Mesothelial cell of epicardium (in vitro differentiated cells): ENCODE results near the gene MAMDC2. TPM values are rescaled to one million over a fixed set of nuclear protein-coding genes. Genes with fewer than 3 reads are reported as not detected.

ENCODE experiments used
- DNase-seq, 2 experiments: peaks; one replicate each; pipeline ENCODE4 v3.0.0; 2021; ENCODE audit warnings: low spot score in 2 of 2; ENCODE audit not compliant: unreplicated experiment in 2 of 2
- H3K27ac Mint-ChIP-seq: 2 replicates; pipeline ENCODE4 v1.8.0; 2021; ENCODE audit warnings: mixed read lengths
- H3K27me3 Mint-ChIP-seq: 2 replicates; pipeline ENCODE4 v1.8.0; 2021; ENCODE audit warnings: low read depth, mixed read lengths
- H3K36me3 Mint-ChIP-seq: 2 replicates; pipeline ENCODE4 v1.8.0; 2021; ENCODE audit warnings: mixed read lengths
- H3K4me1 Mint-ChIP-seq: 2 replicates; pipeline ENCODE4 v1.8.0; 2021; ENCODE audit warnings: mixed read lengths
- H3K4me3 Mint-ChIP-seq: 2 replicates; pipeline ENCODE4 v1.8.0; 2021; ENCODE audit warnings: mild to moderate bottlenecking, moderate library complexity, mixed read lengths
- H3K9me3 Mint-ChIP-seq: 2 replicates; pipeline ENCODE4 v1.8.0; 2021; ENCODE audit warnings: mixed read lengths
- total RNA-seq: library from RNA; stranded (reverse); gene quantifications from 3 replicates; pipeline ENCODE4 v1.2.1, GENCODE V29; 2021
- TF ChIP-seq, protein P1 (sequence below): fragments of 200-600 bp; sonication (generic); IDR thresholded peaks from one replicate; pipeline ENCODE4 v1.5.0; 2021; ENCODE audit warnings: antibody characterized with exemption; ENCODE audit not compliant: unreplicated experiment

The MAMDC2 gene
- total RNA-seq, 1 donor from 2014 or later = 0.49 TPM

DNA sequence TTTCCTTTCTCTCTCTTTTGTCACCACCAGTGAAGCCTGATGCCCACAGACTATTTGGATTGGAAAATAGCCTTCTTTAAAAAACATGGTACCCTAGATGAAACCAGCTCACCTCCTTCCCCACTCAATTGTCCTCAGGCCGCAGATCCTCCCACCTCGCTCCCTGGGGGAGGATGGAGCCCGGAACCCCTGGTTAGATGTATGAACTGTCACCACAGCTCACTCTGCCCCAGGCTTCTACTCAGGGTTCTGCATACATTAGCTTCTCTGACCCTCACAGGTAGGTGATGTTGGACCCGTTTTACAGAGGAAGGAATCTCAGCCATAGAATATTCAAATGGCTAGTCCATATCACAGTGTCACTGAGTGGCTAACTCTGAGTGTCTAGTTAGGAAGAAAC is 1.8 kb downstream of the MAMDC2 start:
- H3K27me3 Mint-ChIP-seq = peaks cover 44% of the 10 kb centered on the region
- no peak overlapping the region for H3K27ac Mint-ChIP-seq
- H3K36me3 Mint-ChIP-seq = no peaks in the 10 kb centered on the region
- no peaks in the 10 kb centered on the region for H3K9me3 Mint-ChIP-seq
- TF ChIP-seq, protein P1, sequence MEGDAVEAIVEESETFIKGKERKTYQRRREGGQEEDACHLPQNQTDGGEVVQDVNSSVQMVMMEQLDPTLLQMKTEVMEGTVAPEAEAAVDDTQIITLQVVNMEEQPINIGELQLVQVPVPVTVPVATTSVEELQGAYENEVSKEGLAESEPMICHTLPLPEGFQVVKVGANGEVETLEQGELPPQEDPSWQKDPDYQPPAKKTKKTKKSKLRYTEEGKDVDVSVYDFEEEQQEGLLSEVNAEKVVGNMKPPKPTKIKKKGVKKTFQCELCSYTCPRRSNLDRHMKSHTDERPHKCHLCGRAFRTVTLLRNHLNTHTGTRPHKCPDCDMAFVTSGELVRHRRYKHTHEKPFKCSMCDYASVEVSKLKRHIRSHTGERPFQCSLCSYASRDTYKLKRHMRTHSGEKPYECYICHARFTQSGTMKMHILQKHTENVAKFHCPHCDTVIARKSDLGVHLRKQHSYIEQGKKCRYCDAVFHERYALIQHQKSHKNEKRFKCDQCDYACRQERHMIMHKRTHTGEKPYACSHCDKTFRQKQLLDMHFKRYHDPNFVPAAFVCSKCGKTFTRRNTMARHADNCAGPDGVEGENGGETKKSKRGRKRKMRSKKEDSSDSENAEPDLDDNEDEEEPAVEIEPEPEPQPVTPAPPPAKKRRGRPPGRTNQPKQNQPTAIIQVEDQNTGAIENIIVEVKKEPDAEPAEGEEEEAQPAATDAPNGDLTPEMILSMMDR = no peak
- DNase-seq = no peak
- peaks cover 27% of the 10 kb centered on the region for H3K4me1 Mint-ChIP-seq
- peak overlapping the region; percentile 70 for H3K4me3 Mint-ChIP-seq

DNA sequence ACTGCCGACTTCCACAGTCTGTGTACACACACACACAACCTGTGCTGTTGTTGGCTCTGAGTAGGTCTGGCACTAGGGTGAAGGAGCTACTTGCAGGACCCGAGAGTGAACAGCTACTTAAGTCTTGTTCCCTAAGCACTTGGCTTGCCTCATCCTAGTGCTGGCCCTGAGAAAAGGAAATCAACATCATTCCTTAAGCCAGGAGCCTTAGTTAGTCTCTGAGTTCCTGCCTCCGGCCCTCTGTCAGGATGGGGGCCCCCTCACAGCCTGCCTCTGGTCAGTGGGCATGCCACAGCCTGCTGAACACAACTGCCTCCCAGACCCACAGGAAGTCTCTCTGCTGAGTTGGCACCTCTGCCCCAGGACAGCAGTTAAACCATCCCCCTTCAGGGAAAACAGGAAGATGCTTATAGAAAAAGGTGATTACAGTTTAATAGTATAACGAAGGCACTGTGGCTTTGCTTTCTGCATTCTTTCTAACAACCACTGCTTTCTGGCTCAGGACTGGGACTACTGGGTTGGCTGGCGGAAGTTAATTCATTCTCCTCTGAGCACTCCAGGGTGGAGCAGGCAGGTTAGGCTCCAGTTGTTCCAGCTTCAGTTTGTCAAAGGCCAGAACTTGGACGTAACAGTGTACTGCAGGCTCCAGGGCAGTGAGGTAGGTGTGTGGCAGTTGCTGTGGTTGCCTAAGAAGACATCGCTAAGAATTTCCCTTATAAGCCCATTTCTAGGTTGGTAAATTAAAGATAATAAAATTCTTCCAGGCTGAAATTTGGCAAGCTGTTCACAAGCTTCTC is 2.8 kb downstream of the MAMDC2 start:
- no peaks in the 10 kb centered on the region for H3K36me3 Mint-ChIP-seq
- no peaks in the 10 kb centered on the region for H3K9me3 Mint-ChIP-seq
- H3K27me3 Mint-ChIP-seq = peaks cover 43% of the 10 kb centered on the region
- no peak overlapping the region for H3K4me3 Mint-ChIP-seq
- no peak overlapping the region for H3K27ac Mint-ChIP-seq
- peaks cover 27% of the 10 kb centered on the region for H3K4me1 Mint-ChIP-seq
- no peak for DNase-seq
- TF ChIP-seq, protein P1 = no peak

DNA sequence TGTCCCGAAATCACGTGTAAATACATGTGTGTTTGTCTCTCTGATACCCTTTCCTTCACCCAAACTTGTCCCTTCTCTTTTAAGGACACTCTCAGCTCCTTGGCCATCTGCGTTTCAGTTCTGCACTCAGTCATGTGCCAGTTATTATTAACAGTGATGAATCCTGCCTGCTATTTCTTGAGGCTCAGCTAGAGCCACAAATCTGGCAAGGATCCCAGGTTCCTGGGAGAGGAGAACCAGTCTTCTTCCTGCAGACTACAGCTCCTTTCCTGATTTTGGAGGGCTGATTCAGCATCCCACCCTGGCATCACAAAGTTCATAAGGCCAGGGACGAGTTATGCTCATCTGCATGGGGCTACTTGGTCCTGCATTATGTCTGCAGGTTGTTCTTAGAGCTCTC is 5.6 kb downstream of the MAMDC2 start:
- peaks cover 9% of the 10 kb centered on the region for H3K4me1 Mint-ChIP-seq
- TF ChIP-seq, protein P1 = no peak
- peaks cover 23% of the 10 kb centered on the region for H3K27me3 Mint-ChIP-seq
- H3K9me3 Mint-ChIP-seq = no peaks in the 10 kb centered on the region
- no peaks in the 10 kb centered on the region for H3K36me3 Mint-ChIP-seq
- no peak overlapping the region for H3K27ac Mint-ChIP-seq
- no peak overlapping the region for H3K4me3 Mint-ChIP-seq
- no peak for DNase-seq

DNA sequence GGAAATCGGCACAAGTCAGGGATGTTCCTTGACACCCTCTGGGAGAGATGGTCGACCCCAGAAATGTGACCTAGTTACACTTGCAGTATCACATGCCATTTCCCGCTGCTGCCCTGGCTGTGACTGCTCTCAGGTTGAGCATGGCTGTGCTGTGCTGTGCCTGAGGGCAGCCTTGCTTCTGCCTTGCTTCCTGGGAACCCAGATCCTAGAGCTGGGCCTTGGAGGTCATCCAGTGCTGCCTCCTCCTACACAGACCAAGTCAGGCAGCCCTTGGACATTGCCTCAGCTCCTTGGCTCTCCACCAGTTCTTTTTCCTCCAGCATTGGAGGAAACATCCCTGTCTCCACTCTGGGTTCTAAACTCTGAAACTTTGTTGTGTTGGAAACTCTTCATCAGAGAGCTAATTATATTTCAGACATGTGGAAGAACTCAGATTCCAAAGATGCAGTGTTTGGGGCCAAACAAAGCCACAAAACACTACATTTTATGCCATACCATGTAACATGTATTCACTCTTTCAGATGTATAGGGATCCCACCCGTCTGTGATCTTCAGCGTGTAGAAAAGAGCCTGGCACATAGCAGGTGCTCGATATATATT is 6.1 kb downstream of the MAMDC2 start:
- peaks cover 19% of the 10 kb centered on the region for H3K27me3 Mint-ChIP-seq
- H3K4me1 Mint-ChIP-seq = peaks cover 4% of the 10 kb centered on the region
- H3K4me3 Mint-ChIP-seq = no peak overlapping the region

DNA sequence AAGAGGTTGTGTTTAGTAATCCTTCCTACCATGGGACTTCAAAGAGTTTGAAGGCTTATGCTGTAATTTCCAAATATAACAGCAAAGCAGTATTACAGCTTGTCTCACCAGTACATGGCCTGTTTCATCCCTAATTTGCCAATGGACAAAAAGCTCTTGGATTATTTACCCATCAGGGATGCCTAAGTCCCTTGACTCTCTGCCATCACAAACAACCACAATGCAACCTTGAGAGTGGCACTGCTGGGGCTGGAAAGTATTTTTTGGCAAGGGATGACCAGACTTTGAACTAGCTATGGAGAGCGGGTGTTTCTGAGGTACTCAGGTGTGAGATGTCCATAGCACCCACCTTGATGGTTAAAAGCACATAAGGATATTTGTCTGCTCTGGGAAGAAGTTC is 9.1 kb downstream of the MAMDC2 start:
- Mint-ChIP-seq H3K36me3 (no peaks in the 10 kb centered on the region), H3K9me3 (no peaks in the 10 kb centered on the region), H3K4me3 (no peak overlapping the region), H3K4me1 (no peaks in the 10 kb centered on the region), H3K27me3 (peaks cover 4% of the 10 kb centered on the region), H3K27ac (no peak overlapping the region)
- TF ChIP-seq, protein P1 = no peak
- DNase-seq = no peak

More for the DNA sequence above, 6.1 kb downstream of the MAMDC2 start:
- H3K36me3 Mint-ChIP-seq = no peaks in the 10 kb centered on the region
- no peak overlapping the region for H3K27ac Mint-ChIP-seq
- TF ChIP-seq, protein P1 = no peak
- H3K9me3 Mint-ChIP-seq = no peaks in the 10 kb centered on the region
- no peak for DNase-seq
